Parathyroid adenoma (tissue), 2 donors: Measurements from ENCODE around the gene SUSD6.

ENCODE experiments used
- H2AFZ ChIP-seq: fragments of 300-600 bp; sonication (generic); one replicate; pipeline ENCODE4 v1.7.0; 2017; ENCODE audit warnings: antibody characterized with exemption, mild to moderate bottlenecking
- H3K27ac ChIP-seq: fragments of 300-600 bp; sonication (generic); one replicate; pipeline ENCODE4 v1.7.0; 2017
- H3K27me3 ChIP-seq: fragments of 300-600 bp; sonication (generic); one replicate; pipeline ENCODE4 v1.7.0; 2017; ENCODE audit warnings: low read length; ENCODE audit not compliant: control insufficient read depth, insufficient read depth
- H3K36me3 ChIP-seq: fragments of 300-600 bp; sonication (generic); one replicate; pipeline ENCODE4 v1.7.0; 2017; ENCODE audit warnings: low read length; ENCODE audit not compliant: control insufficient read depth, insufficient read depth
- H3K4me1 ChIP-seq: fragments of 300-600 bp; sonication (generic); one replicate; pipeline ENCODE4 v1.7.0; 2017; ENCODE audit warnings: control low read depth
- H3K4me2 ChIP-seq: fragments of 300-600 bp; sonication (generic); one replicate; pipeline ENCODE4 v1.7.0; 2017; ENCODE audit warnings: low read length
- H3K4me3 ChIP-seq: fragments of 300-600 bp; sonication (generic); one replicate; pipeline ENCODE4 v1.7.0; 2017; ENCODE audit warnings: low read depth, low read length
- H3K79me2 ChIP-seq: fragments of 300-600 bp; sonication (generic); one replicate; pipeline ENCODE4 v1.7.0; 2017; ENCODE audit warnings: control low read depth
- H3K9ac ChIP-seq: fragments of 300-600 bp; sonication (generic); one replicate; pipeline ENCODE4 v1.7.0; 2017; ENCODE audit warnings: mild to moderate bottlenecking
- H3K9me3 ChIP-seq: fragments of 300-600 bp; sonication (generic); one replicate; pipeline ENCODE4 v1.7.0; 2017; ENCODE audit warnings: low read length; ENCODE audit not compliant: control insufficient read depth
- TF ChIP-seq, protein P1 (sequence below): fragments of 300-600 bp; sonication (generic); IDR thresholded peaks from one replicate; pipeline ENCODE4 v1.7.0; 2017; ENCODE audit warnings: antibody characterized with exemption, mild to moderate bottlenecking
- donor health status: primary hyperparathyroidism.

SUSD6 gene

DNA sequence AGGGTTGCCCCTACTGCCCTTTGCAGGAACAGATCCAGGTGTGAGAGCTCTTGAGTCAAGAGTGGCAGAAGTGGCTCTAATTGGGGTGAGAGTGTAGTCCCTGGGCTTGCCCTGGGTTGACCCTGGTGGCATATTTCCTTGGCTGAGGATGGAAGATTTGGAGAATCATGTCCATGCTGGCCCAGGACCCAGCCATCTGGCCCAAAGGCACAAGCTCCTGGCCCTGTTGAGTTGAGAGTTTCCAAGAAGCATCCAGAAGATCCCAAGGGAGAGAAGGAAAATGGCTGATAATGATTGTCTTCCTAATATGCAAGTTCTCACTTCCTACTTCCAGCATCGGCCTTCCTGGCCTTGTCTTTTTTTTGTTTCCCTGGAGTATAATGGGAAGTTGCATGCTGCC, 100.1 kb downstream of the SUSD6 start:
- Histone ChIP-seq H3K27me3 (no peaks in the 10 kb centered on the region), H2AFZ (no peak overlapping the region), H3K4me1 (peaks cover 22% of the 10 kb centered on the region), H3K9ac (no peak overlapping the region), H3K4me2 (no peak overlapping the region), H3K36me3 (no peaks in the 10 kb centered on the region), H3K9me3 (no peaks in the 10 kb centered on the region), H3K79me2 (peaks cover 4% of the 10 kb centered on the region), H3K4me3 (no peak overlapping the region), H3K27ac (peak overlapping the region; percentile 54)
- TF ChIP-seq, protein P1, sequence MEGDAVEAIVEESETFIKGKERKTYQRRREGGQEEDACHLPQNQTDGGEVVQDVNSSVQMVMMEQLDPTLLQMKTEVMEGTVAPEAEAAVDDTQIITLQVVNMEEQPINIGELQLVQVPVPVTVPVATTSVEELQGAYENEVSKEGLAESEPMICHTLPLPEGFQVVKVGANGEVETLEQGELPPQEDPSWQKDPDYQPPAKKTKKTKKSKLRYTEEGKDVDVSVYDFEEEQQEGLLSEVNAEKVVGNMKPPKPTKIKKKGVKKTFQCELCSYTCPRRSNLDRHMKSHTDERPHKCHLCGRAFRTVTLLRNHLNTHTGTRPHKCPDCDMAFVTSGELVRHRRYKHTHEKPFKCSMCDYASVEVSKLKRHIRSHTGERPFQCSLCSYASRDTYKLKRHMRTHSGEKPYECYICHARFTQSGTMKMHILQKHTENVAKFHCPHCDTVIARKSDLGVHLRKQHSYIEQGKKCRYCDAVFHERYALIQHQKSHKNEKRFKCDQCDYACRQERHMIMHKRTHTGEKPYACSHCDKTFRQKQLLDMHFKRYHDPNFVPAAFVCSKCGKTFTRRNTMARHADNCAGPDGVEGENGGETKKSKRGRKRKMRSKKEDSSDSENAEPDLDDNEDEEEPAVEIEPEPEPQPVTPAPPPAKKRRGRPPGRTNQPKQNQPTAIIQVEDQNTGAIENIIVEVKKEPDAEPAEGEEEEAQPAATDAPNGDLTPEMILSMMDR = no peak

DNA sequence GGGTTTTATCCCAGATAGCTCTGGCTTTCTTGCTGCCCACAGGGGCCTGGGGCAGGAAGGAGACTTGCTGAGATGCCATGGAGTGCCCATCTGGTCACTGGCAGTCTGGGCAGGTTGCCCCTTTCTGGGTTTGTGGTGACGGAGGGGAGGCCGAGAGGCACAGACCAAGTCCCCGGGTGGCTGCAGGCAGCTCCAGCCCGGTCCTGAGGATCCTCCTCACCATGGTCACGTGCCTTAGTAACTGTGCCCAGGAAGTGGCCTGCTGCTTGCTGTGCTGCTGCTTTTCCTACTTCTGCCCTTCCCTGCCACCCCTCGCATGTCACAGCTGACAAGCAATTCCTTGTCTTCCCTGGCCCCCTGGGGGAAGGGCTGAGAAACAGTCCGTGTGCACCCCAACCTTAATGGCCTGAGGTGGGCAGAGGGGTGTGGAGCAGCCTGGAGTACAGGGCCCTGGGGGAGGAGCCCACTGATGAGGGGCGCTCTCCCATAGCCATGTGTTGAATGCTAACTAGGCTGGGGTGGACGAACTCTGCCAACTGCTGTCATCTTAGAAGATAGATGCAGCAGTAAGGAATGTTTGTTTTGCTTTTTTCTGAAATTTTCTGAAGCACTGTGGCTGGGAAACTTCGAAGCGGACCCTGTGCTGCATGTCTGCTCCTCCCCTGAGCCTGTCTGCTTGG, 100.6 kb downstream of the SUSD6 start:
- Histone ChIP-seq H3K27ac (peak overlapping the region; percentile 54), H3K4me2 (peak overlapping the region; percentile 52), H3K36me3 (no peaks in the 10 kb centered on the region), H2AFZ (peak overlapping the region; percentile 52), H3K79me2 (peaks cover 4% of the 10 kb centered on the region), H3K4me3 (no peak overlapping the region), H3K27me3 (no peaks in the 10 kb centered on the region), H3K4me1 (peaks cover 22% of the 10 kb centered on the region), H3K9ac (no peak overlapping the region), H3K9me3 (no peaks in the 10 kb centered on the region)
- TF ChIP-seq, protein P1 = no peak

DNA sequence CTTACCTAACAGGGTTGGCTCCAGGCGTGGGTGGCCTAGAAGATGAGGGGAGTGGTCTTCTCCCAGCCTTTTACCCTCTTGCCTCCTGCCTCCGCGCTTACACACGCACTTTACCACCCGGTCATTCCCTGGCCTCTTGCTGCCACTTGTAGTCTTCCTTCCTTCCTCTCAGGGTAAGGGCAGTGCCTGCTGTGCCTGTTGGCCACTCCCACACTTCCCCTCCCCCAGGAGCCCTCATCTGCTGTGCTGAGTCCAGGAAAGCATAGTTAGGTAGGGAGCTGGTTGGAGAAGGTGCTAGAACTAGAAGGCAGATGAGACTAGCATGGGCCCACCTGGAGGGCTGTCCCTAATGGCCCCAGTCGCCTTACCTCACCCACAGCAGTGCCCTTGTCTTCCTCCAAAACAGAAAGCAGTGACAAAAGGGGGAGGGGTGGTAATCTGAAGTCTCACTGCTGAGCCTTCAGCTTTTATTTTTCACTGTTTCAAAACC, 101.2 kb downstream of the SUSD6 start:
- Histone ChIP-seq H3K4me2 (peak overlapping the region; percentile 52), H3K36me3 (no peaks in the 10 kb centered on the region), H3K9ac (no peak overlapping the region), H3K27ac (peak overlapping the region; percentile 54), H3K4me1 (peaks cover 22% of the 10 kb centered on the region), H3K9me3 (no peaks in the 10 kb centered on the region), H3K79me2 (peaks cover 4% of the 10 kb centered on the region), H3K4me3 (no peak overlapping the region), H2AFZ (peak overlapping the region; percentile 52), H3K27me3 (no peaks in the 10 kb centered on the region)
- TF ChIP-seq, protein P1 = no peak

DNA sequence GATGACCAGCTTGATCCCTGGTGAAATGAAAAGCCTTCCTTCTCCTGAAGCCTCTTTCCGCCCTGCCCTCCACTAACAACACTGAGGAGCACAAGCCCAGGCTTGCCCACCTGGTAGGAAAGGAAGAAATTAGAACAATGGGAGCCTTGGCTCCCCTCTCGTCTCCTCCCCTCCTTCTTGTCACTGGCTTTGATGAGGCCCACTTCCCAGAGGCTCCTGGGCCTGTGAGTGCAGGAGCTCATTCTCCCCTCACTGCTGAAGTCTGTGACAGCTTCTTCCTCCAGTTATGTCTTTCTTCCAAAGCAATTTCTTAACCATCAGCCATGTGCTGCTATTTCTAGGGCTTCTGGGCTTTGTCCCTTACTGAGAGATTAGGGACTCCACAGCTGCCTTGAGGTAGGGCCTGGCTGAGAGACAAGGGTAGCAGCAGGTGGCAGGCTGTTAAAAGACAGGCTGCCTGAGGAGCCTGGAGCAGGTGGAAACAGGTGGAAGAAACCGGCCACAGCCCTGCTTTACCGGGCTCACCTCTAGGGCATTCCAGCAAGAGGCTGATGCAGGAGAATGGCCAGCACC, 101.9 kb downstream of the SUSD6 start:
- Histone ChIP-seq H3K27ac (peak overlapping the region; percentile 54), H3K4me1 (peaks cover 22% of the 10 kb centered on the region), H3K4me2 (peak overlapping the region; percentile 52), H3K27me3 (no peaks in the 10 kb centered on the region), H3K9ac (no peak overlapping the region), H3K4me3 (no peak overlapping the region), H2AFZ (peak overlapping the region; percentile 14), H3K36me3 (no peaks in the 10 kb centered on the region), H3K9me3 (no peaks in the 10 kb centered on the region), H3K79me2 (peaks cover under 1% of the 10 kb centered on the region)
- TF ChIP-seq, protein P1 = no peak
